GM18870 (cell line): ENCODE results near the gene MTMR12.
"Not testable (repeated sequence)": the region's sequence is repeated elsewhere in the genome, so short reads cannot be mapped to it uniquely, and the experiment has no call there.

ENCODE experiments used
- ATAC-seq: cut with Tn5 transposase; IDR thresholded peaks from one replicate; pipeline ENCODE4 v1.9.1; 2021; ENCODE audit warnings: moderate library complexity; ENCODE audit not compliant: unreplicated experiment

The MTMR12 gene

DNA sequence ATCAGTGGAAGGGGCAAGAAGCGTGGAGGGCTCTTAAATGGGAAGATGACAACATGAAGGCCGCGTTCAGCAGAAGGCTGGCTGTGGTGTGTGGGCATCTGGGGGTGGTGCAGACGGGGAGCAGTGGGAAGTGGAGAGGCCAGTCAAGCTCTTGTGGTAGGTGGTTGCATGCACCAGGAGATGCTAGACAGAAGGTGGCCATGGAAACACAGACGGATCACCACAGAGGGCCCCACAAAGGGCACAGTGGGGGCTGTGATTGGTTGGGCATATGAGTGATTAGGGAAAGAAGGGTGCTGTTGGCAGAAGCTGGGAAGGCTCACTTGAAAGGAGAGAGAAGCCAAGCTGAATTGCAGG is 14.7 kb downstream of the MTMR12 start:
- ATAC-seq: no peak

DNA sequence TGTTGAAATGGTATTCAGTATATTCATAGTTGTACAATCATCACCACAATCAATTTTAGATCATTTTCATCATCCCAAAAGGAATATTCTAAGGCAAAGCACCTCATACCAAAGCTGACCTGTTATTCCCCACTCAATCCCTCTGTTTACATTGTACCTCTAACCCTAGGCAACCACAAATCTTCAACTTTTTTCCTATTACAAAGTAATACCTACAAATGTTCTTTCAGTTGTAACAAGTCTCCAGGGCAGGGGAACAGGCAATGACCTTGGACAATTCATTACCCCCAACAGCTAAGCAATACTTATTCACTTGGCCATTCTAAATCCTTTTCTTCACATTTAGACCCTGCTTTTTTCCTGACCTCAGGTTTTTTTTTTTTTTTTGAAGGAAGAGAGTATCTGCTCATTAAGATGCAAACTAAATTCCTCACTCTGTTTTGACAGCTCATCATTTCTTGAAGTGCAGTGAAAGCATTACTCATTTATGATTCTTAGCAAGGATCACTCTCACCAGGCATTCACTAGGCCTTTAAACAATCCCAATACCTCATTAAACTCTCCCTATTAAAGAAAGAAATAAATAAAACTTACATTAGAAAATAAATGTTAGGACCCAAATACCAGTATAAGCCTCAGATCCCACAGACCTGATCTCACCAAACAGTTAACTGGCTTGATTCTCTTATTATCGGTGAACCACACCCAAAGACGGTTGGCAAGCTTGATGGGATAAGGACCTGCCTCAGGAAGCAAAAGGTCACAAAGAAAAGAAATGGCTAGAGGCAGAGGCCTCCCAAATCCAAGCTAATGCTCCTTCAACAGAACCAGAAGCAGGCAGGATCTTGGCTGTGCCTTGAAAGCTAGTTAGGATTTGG is 15.3 kb downstream of the MTMR12 start:
- no peak for ATAC-seq

DNA sequence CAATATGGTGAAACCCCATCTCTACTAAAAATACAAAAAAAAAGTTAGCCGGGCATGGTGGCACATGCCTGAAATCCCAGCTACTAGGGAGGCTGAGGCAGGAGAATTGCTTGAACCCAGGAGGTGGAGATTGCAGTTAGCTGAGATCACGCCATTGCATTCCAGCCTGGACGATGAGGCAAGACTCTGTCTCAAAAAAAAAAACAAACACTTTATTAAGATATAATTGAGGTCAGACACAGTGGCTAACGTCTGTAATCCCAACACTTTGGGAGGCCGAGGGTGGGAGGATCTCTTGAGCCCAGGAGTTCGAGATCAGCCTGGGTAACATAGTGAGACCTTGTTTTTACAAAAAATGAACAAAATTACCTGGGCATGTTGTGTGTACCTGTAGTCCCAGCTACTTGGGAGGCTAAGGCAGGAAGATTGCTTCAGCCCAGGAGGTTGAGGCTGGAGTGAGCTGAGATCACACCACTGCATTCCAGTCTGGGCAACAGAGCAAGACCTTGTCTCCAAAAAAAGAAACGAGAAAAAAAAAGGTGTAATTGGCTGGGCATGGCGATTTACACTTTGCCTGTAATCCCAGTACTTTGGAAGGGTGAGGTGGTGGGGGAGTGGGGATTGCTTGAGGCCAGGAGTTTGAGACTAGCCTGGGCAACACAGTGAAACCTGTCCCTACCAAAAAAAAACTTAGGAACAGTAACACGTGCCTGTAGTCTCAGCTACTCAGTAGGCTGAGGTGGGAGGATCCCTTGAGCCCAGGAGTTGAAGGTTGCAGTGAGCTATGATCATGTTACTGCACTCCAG is 16.6 kb downstream of the MTMR12 start:
- not testable (repeated sequence) for ATAC-seq

DNA sequence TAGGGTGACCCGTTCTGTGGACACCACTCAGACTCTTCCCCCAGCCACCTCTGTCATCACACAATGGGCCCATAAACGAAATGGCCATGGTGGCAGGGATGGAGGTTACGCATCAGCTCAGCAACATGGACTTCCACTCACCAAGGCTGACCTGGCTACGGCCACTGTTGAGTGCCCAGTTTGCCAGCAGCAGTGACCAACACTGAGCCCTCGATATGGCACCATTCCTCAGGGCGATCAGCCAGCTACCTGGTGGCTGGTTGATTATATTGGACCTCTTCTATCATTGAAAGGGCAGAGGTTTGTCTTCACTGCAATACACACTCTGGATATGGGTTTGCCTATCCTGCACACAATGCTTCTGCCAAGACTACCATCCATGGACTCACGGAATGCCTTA is 21.1 kb downstream of the MTMR12 start:
- ATAC-seq: no peak

DNA sequence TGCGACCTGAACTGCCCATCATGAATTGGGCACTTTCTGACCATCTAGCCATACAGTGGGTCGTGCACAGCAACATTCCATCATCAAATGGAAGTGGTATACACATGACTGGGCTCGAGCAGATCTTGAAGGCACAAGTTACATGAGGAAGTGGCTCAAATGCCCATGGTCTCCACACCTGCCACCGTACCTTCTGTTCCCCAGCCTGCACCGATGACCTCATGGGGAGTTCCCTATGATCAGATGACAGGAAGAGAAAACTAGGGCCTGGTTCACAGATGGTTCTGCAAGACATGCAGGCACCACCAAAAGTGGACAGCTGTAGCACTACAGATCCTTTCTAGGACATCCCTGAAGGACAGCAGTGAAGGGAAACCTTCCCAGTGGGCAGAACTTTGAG is 21.8 kb downstream of the MTMR12 start:
- ATAC-seq: no peak

DNA sequence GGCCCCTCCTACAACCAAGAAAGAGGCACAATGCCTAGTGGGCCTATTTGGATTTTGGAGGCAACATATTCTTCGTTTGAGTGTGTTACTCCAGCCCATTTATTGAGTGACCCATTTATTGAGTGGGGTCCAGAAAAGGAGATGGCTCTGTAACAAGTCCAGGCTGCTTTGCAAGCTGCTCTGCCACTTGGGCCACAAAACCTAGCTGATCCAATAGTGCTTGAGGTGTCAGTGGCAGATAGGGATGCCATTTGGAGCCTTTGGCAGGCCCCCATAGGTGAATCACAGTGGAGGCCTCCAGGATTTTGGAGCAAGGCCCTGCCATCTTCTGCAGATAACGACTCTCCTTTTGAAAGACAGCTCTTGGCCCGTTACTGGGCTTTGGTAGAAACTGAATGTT is 22.2 kb downstream of the MTMR12 start:
- not testable (repeated sequence) for ATAC-seq

DNA sequence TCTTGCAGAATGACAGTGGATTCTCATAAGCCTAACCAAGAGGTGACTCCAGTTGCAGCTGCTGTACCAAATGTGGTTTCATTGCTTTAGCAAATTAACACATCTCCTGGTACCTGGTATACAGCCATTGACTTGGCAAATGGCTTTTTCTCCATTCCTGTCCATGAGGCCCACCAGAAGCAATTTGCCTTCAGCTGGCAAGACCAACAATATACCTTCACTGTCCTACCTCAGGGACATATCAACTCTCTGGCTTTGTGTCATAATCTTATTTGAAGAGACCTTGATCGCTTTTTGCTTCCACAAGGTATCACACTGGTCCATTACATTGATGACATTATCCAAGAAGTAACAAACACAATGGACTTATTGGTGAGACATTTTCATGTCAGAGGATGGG is 22.8 kb downstream of the MTMR12 start:
- not testable (repeated sequence) for ATAC-seq

DNA sequence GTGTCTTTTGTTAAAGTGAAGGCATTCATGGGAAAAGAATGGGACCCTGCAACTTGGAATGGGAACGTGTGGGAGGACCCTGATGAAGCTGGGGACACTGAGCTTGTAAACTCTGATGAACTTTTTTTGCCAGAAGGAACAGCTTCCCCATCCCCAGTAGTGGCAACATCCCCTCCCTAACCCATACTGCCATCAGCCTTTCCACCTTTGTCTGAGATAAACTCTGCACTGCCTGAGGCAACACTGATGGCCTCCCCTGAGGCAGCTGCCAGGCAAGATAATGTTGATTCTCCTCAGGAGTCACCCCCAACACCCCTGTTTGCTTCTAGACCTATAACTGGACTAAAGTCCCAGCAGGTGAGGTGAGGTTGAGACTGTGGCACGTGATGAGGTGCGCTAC is 24.6 kb downstream of the MTMR12 start:
- ATAC-seq: not testable (repeated sequence)

DNA sequence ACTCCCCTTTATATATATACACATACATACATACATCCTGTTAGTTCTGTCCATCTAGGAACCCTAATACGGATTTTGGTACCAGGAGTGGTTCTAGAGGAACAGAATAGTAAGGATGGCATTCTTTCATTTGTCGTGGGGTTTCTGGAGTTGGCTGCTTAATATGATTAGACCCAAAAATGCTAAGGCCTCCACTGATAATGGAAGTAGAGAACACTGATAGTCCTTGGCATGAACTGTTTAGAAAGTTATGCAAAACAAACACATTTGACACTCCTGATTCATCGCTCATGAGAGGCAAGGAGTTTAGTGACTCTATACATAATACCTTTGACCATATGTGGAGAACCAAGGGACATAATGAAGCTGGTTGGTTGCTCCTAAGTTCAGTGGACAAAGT is 25.2 kb downstream of the MTMR12 start:
- not testable (repeated sequence) for ATAC-seq

DNA sequence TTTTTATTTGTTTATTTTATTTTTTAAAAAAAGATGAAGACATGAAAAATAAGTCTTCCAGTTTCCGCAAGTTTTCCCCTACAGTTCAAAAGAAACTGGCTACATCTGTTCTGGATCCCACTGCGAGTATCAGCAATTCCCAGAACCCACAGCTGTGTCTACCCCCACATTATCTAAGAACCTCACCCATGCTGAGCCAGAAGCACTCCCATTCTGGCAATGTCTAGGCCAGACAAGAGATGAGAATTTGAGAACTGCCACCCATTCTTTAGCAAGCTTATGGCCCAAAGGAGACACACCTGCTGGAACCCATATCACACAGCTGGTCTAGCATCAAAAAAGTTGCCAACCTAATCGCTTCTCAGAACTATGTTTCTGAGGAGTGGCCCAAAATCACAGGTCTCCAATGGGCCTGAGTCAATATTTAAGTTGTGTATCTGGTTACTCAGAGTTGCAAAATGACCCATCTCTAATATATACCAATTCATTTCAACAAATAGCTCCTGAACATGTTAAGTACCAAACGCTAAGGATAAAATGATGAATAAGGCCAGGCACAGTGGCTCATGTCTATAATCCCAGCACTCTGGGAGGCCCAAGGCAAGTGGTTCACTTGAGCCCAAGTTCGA is 27.1 kb downstream of the MTMR12 start:
- ATAC-seq: no peak

DNA sequence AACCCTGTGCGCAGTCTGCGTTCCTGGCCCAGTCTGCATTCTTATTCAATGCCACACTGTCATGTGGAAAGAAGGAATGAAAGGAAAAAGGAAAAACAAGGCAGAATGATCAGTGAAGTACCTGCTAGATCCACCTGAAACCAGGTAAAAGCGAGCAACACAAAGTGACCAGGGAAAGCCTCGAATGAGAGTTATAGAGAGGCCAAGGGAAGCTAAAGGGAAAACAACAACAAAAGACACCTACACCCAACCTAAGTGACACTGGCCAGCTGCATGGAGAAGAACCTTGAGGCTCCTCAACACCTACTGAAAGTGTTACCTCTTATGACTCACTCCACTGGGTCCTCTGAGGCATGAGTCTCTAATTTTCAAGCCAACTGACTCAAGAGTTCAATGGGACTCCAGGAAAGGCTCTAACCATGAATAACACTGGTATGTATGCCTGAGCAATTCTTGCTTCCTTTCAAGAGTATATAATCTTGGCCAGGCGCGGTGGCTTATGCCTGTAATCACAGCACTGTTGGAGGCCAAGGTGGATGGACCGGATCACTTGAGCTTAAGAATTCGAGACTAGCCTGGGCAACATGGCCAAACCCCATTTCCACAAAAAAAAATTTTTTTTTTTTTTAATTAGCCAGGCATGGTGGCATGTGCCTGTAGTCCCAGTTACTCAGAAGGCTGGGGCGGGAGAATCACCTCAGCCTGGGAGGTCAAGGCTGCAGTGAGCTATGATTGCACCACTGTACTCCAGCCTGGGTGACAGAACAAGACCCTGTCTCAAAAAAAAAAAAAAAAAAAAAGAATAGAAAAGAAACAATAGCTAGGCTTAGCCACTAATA is 29.0 kb downstream of the MTMR12 start:
- ATAC-seq: peak; percentile 68

DNA sequence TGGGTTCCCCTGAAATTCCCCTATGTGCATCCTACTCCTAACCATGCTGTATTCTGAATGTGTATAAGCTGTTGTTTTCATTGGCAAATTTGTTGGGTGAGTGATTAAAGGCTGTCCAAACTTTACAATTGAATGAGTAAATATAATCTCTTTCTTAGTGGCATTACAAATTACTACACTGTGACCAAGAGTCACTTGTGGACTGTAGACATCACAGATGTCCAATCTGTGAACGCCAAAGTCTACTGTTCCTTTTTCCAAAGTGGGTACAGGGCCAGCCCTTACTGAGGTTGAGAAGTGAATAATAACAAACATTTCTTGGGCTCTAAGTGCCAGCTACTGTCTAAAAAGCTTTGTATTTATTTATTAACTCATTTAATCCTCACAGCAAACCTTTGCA is 29.7 kb downstream of the MTMR12 start:
- ATAC-seq: no peak

DNA sequence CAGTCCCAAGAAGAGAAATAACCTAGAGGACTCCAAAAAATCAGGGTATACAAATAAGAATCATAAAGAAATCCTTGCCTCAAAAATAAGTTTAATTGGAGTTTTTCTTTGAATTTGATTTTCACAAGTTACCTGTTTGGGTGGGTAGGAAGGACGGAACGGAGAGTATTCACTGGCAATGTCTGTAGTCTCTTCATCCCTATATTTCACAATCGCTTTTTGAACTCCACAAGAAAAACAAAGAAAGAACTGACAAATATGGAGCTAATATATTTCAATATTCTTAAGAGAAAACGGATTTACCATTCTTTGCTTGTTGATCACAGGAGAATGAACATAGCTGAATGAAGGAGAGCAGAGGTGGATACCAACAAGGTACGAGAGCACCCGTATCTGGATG is 30.1 kb downstream of the MTMR12 start:
- no peak for ATAC-seq

DNA sequence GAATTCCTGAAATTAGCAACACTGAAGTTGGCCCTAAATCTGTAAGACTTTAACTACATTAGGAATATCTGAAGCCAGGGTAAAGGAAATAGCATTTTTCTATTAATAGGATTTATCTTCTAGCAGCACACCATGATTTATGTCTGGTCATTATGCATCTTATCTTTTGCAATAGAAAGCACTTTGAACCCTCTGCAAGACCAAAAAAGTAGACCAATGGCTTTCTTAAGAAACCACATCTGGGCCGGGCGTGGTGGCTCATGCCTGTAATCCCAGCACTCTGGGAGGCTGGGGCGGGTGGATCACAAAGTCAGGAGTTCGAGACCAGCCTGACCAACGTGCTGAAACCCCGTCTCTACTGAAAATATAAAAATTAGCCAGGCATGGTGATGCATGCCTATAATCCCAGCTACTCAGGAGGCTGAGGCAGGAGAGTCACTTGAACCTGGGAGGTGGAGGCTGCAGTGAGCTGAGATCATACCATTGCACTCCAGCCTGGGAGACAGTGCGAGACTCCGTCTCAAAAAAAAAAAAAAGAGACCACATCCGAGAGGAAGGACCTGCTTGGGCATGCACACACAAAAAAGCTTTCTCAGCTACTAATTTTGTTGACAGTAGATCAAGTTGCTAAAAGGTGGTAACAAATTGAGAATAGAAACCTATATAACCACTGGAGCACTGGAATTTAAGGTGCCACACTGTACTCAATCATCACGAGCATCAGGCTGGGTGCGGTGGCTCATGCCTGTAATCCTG is 31.2 kb downstream of the MTMR12 start:
- ATAC-seq: not testable (repeated sequence)

DNA sequence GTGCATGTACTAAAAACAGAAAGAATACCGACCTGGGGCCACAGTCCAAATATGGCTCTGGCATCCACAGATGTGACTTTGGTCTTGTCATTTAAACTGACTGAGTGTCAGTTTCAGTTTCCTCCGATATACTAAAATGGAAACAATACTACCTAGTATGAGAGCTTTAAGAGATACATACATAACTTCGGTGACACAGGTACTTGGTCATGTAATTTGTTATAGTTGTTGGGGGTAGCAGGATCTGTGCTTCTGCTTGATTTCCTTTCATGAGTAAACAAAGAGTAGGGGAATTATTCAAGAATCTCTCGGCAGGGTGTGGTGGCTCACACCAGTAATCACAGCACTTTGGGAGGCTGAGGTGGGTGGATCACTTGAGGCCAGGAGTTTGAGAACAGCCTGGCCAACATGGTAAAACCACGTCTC is 32.1 kb downstream of the MTMR12 start:
- ATAC-seq: peak; percentile 83

DNA sequence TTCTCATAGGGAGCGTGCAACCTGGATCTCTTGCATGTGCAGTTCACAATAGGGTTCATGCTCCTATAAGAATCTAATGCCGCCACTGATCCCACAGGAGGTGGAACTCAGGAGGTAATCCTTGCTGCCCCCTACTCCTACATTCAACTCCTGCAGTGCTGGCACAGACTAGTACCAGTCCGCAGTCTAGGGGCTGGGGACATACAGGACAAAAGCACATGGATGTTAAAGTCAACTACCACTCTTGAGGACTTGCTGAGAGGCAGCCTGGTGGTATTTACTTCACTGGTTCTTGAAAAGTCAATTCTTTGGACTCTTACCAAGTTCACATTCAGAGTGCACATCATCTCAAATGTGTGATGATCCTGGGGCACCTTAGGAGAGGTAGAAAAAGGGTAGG is 33.0 kb downstream of the MTMR12 start:
- ATAC-seq: no peak

DNA sequence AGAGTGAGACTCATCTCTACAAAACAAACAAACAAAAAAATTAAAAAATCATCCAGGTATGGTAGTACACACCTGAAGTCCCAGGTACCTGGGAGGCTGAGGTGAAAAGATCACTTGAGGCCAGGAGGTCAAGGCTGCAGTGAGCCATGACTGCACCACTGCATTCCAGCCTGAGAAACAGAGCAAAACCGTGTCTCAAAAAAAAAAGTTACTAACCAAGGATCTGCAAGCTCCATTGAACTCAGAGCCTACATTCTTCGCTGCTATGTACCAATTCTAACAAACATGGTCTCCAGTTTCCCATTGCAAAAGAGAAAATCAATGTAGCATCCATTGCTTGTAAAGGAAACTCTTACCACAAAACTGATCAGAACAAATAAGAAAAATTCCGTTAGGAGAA is 33.5 kb downstream of the MTMR12 start:
- no peak for ATAC-seq

DNA sequence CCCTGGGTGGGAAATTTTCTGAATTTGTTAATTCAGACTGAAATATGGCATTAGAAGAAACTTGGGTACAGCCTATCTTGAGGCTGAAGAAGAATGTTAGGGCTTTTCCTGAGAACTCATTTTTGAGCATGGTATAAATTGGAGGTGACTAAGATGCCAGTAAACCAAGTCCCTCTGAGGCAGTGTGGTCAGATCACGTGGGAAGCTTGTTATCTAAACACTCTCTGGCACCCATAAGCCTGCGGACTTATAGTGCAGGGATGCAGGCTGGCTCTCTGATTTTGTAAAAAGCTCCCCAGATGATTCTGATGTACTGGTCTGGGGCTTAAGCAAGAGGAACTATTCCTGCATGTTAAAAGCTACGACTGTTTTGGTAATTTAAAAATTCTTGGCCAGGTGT is 34.3 kb downstream of the MTMR12 start:
- no peak for ATAC-seq

DNA sequence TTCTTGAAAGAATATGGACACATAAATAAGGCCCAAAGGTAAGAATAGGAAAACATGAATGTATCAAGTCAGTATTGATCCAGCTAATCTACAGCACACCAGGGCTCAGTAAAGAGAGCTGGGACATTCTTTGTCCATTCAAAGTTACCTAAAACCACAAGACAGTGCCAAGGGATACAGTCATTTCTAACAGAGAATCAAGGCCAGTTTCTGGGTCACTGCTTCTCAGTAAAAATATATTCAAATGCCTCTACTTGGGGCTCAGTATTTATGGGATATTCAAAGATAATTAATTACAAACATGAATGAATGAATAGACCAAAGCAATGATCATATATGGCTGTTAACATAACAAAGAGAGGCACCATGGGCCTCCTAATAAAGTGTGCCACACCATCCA is 34.9 kb downstream of the MTMR12 start:
- peak; percentile 34 for ATAC-seq
